IPS-NIHi7 (cell line): Measurements from ENCODE around the gene C1QTNF6.
"Not testable (repeated sequence)": the region's sequence is repeated elsewhere in the genome, so short reads cannot be mapped to it uniquely, and the experiment has no call there.

Experiments
- DNase-seq: peaks from one replicate; pipeline ENCODE4 v3.0.0; 2012; ENCODE audit warnings: mixed read lengths; ENCODE audit errors: extremely low spot score

The C1QTNF6 gene

DNA sequence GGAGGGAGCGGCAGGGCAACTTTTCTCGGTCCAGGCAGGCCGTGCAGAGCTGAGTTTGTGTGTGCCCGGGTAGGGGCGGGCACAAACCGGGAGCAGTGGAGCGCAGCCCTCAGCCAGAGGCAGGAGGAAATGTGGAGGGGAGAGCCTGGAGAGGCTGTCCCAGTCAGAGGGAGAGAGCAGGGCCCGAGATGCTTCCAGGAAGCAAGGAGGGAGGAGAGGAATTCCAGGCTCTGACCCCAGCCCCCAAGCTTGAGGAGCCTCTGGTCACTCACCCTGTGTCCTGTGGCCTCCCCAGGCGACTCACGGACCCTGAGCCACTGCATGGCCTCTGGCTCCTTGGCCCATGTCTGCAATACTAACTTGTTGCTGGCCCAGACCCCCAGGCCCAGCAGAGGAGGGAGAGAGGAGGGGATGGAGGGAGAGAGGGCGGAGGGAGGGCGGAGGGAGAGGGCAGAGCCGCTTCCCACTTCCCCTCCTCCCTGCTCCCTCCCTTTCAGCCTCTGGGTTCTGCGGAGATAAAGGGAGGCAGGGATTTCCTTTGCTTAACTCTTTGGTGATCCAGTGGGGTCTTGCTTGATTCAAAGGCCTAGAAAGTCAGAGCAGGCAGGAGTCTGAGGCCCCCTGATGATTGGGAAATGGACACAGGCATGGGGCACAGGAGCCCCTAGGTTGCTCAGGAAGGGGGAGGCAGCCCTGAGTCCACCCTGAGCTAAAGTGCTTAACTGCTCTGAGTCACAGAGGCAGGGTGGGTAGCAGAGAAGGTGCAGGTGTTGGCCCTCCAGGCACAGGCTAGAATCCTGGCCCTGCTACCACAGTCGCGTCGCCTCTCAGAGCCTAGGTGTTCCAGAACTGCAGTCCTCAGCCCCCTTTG is at the start of gene C1QTNF6:
TSS of gene C1QTNF6 (minus strand) at position 357 of the 871 bp plus-strand sequence. CDS start at position 323, 34 bp downstream.
- DNase-seq, result peak; percentile 42

DNA sequence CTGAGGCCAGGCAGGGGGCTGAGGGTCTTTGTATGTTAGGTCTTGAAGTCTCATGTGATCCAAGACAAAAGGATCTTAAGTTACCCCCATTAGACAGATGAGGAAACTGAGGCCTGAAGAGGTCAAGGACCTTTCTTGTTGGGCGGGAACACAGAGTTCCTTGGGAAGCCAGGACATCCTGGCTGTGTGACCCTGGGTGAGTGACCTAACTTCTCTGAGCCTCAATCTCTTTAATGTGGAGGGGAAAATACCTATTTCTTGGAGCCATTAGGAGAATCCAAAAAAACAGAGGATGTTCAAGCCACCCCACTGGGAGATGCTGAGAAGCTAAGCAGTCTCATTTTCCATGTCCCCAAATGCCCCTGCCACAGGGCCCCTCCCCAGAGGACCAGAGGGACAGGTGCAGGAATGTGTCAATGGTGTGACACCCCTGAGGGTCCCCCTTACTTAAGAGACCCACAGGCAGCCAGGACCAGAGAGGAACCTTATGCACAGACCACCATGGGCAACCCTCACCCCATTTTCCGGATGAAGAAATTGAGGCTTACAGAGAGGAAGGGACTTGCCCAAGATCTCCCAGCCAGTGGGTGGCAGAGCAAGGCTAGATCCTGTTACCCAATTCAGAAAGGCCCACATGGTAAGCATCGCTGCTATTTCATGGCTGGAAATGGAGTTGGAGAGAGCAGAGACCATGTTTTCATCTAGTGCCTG is 48.0 kb upstream of the C1QTNF6 start:
- no peak for DNase-seq

GRCh38 chr22:37234736-37235711 is 47.0 kb upstream of the C1QTNF6 start:
- no peak for DNase-seq

DNA sequence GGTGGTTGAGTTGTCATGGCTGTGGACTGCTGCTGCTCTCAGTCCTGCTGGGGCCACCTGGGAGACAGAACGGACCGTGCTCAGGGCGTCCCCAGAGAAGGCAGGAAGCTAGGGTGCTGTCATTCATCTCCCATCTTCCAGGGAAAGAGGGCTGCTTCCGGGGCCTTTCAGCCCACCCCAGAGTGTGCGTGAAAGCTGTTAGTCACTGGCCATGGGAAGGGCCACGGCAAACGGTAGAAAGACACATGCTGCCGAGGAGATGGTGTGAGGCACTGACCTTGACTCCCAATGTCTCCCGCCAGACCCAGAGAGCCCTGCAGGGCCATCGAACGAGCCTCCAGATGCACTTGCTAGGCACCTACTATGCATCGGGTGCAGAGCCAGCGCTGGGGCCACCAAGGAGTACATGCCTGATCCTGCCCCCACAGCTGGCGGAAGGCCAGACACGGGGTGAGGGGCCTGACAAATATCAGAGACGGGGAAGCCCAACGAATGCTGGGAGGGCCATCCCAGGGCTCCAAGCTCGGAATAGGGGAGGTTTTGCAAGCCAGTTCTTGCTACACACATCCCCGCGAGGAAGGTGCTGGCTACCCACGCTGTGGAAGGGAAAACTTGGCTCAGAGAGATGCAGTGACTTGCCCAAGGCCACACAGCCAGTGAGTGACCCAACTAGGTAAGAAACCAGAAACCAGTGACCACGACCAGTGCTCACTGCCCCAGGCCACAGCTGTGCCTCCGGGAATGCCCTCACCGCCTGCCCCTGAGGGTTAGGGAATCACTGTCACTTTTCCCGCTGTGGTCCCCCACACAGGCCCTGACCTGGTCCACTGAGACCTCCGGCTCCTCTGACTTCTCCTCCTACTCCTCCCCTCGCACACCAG is 45.9 kb upstream of the C1QTNF6 start:
- no peak for DNase-seq

- DNase-seq, result not testable (repeated sequence)
Observed at GRCh38 chr22:37233371-37233750, 45.3 kb upstream of the C1QTNF6 start.

GRCh38 chr22:37232140-37232998 is 44.3 kb upstream of the C1QTNF6 start:
- DNase-seq, result no peak

DNA sequence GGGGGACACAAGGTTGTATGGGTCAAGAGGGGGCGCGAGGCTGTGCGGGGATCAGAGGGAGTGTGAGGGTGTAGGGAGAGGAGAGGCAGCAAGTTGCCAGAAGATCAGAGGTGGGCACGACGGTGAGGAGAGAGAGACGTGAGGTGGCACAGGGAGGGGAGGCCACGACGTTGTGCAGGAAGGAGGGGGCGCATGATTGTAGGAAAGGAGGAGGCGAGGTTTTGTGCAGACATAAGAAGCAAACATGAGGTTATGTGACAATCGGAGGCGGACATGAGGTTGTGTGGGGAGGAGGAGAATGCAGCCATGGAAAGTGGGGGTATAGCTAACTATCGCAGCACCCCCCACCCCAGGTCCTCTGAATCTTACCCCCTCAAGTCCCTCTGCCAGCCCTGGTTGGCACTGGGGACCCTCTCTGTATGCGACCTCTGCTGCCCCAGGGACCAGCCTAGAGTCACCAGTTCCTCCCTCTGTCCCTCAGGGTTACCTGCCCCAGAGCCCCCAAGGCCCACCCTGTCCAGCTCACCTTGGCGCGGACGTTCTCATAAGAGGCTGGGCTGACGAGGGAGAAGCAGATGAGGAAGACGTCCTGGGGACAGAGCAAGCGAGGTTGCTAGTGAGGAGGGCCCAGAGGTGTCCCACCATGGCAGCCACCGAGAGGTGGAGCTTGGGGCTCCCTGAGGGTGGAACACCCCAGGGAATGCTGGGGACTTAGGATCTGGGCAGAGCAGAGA is 43.5 kb upstream of the C1QTNF6 start:
- no peak for DNase-seq

- no peak for DNase-seq
Observed at GRCh38 chr22:37230673-37231405, 42.8 kb upstream of the C1QTNF6 start.

- DNase-seq, result no peak
Observed at GRCh38 chr22:37229805-37230672, 42.0 kb upstream of the C1QTNF6 start.

DNA sequence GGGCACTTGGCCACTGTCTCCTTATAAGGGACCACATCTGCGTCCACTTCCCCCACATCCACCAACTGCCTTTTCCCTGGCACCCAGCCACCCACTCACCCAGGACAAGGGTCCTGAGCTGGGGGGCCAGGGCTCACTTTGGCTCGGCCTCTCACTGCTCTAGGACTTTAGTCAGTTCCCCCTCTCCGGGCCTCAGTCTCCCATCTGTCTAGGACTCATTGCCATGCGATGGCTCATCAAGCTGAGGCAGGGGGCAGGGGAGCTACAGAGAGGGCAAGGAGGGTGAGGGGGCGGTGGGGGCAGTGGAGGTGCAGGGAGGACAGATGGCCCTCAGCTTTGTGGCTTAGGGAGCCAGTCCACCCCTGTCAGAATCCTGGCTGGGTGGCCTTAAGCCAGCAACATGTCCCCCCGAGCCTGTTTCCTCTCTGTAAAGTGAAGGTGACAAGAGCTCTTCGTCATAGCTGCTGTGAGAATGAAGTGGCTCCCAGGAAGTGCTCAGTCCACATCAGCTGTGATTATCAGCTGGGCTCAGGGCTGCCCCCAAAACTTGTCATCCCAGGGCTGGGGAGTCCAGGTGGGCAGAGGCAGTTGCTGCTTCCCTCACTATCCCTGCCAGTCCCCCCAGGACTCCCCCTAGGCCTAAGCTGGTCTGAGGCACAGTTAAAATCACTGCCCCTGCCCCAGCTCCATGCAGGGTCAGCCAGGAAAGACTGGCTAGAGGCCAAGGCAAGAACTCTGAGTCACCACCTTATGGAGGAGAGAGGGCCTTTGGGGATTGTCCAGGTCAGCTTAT is 41.2 kb upstream of the C1QTNF6 start:
- DNase-seq, result no peak

DNA sequence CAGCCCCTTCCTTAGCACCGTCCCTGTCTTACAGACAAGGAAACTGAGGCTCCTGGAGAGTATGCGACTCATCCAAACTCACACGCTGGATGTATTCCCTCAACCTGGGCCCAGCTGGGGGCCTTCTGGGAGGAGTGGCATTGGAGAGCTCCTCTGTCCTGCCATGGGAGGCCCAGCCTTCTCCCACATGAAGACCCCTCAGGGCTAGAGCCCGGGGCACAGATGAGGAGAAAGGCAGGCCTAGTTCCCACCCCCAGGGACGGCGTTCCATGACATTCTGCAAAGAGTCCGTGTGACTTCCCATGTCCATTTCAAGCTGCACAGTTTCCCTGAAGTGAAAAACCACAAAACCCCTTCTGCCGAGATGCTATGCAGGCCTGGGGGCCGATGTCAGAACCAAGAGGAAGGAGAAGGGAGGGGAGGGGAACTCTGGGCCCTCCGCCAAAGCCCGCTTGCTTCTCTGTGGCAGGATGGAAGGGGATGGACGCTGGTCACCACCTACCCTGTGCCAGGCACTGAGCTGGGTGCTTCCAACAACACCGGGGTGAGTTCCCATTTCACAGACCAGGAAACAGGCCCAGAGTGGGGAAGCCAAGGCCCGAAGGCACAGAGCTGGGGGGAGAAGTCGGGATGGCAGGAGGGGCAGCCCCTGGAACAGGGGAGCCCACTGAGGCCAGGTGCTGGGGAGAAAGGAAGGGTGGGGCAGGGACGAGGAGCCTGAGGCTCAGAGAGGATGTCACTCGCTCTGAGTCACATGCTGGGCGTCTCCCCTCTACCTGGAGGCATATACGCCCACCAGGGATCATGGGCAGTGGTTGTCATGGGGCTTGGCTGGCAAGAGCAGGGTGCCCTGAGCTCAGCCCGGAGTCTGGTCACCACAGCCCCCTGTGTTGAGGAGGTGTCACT is 40.3 kb upstream of the C1QTNF6 start:
- no peak for DNase-seq

GRCh38 chr22:37226514-37226913 is 38.5 kb upstream of the C1QTNF6 start:
- no peak for DNase-seq

DNA sequence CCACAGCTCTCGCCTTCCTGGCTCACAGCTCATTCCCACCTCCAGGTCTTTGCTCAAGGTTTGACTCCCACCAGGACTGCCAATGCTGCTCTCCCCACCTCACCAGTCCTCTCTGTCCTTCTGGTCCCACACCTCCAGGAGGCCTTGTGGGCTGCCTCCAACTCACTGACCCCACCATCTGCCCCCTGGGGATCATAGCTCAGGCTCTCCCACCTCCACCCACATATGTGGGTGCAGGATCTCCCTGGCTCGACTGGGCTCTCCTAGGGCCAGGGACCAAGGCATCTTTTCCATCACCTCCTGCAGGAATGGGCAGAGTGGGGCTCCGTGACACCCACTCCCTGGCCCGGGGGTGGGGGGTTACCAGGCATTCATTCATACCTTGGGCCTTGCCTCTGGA is 38.0 kb upstream of the C1QTNF6 start:
- no peak for DNase-seq

- DNase-seq, result peak; percentile 55
Observed at GRCh38 chr22:37225481-37225880, 37.4 kb upstream of the C1QTNF6 start.

- DNase-seq, result no peak
Observed at GRCh38 chr22:37224757-37225420, 36.8 kb upstream of the C1QTNF6 start.
